DMS53 treated with DMSO at 0.1 percent for 48 hours (cell line): ENCODE data around the gene SLC24A4.

Source experiments
- DNase-seq: peaks from one replicate; lab custom pipeline; 2025; ENCODE audit not compliant: unreplicated experiment; lab: John Stamatoyannopoulos, UW

Gene SLC24A4

DNA sequence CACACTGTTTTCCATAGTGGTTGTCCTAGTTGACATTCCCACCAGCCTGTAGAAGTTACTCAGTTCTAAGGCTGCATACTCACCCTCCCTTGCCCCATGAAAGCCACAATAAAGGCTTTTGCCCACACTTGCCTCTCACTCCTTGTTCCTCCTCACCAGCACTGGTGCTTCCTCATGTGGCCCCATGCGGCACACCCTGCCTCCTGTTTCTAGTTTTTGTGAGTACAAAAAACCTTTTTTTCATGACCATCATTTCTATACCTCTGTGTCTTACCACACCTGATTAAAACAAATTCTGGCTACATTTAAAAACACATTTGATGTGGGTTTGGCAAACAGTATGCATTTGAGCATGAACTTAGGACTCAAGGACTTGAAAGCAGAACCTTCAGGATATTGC, 149.9 kb downstream of the SLC24A4 start:
- no peak for DNase-seq

- no peak for DNase-seq
These were observed 150.4 kb downstream of the SLC24A4 start for GRCh38 chr14:92473261-92473968.

DNA sequence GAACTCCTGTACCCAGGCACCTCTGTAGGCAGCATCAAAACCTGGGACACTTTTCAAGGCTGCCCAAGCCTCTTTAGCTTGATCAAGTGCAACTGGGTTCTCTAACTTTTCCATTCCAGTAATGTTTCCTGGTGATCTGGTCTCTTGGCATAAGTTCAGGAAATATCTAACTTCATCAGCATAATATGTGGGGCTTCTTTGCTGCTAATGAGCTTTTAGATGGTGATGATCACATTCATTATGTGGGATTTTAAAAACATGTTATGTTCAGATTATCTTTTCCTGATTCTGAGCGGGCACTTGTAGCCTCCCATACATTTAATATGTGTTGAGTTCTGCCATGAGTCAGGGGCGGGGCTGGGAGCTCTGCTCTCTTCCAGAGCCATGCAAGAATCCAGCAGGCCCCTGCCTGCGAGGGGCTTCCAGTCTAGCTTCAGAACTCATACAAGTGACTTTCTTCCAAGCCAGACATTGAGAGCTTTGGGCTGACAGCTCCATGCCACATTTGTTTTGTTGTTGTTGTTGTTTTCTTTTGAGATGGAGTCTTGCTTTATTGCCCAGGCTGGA, 151.1 kb downstream of the SLC24A4 start:
- DNase-seq: no peak

GRCh38 chr14:92475037-92475436, 152.1 kb downstream of the SLC24A4 start:
- DNase-seq: no peak

DNA sequence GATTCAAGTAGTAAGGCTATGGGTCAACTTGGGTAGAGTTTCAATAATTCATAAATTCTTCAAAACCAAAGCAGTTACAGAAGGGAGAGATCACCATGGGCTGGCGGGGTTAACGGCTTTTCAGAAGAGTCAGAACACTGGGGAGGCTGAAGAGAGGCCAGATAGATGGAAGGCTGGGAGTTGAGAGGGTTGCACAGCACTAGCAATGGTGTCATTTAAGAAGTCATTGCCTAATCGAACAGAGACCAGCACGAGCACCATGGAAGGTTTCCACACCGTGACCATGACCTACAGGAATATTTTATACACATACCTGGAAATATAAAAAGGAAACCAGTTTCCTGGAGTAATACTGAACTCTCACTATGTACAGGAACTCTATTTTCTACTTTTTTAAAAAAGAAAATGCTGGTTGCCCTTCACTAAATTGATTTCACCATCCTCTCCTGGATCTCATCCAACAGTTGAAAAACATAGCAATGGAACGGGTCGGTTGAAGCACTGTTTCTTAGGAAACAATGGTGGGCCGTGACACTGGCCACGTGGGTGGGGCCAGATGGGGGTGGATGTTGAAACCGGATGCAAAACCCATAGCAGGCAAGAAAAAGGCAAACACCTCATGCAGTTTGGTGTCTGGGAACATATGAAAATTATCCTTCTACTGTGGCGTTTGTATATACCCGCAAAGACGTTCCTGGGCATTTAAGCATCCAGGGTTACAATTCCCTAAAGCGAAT, 152.7 kb downstream of the SLC24A4 start:
- no peak for DNase-seq

DNA sequence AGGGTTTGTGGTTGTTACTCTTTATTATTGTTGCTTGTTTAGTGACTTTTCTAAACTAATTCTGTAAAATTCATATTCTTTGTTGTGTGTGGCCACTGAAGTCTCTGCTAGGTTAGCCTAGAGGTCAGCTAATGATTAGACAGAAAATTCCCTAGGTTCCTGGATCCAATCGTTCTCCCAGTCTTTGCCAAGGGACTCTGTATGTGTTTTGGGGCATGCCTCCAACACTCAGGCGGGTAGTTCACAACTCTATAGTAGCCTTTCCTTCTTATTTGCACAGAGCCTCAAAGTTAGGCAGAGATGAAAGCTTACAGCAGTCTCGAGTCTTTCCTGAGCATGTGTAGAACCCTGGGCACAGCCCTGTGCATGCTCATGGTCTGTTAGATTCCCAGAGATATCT, 157.9 kb downstream of the SLC24A4 start:
- no peak for DNase-seq

- DNase-seq: no peak
These were observed 158.4 kb downstream of the SLC24A4 start for GRCh38 chr14:92481386-92481785.

- DNase-seq: no peak
These were observed 159.0 kb downstream of the SLC24A4 start for GRCh38 chr14:92481811-92482555.

GRCh38 chr14:92482621-92483319, 159.8 kb downstream of the SLC24A4 start:
- no peak for DNase-seq

DNA sequence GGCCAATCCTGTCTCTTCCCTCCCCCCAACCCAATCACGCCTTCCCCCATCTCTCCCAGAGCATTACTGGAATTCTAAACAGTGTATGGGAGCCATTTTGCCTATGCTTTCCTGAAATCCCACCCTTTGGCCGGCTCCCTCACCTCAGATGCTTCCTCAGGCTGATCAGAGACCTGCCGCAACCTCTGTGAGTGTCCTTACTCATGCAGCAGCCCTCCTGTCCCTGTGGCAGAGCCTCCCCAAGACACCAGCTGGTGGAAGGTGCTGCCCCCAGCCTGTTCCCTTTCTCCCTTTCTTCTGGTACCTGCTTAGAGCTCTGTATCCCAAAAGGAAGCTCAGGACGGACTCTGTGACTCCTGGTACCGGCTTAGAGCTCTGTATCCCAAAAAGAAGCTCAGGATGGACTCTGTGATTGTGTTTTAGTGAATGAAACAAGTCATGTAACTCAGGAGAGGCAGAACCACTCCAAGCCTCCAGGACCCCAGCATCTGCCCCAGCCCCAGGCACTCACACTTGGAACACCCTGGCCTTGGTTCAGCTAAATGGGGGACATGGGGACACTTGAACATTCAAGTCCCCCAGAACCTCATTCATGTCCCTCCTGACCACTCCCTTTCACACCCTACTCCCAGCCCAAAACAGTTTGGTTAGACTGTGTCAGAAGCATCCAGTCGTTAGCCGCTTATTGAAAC, 161.3 kb downstream of the SLC24A4 start:
- no peak for DNase-seq

DNA sequence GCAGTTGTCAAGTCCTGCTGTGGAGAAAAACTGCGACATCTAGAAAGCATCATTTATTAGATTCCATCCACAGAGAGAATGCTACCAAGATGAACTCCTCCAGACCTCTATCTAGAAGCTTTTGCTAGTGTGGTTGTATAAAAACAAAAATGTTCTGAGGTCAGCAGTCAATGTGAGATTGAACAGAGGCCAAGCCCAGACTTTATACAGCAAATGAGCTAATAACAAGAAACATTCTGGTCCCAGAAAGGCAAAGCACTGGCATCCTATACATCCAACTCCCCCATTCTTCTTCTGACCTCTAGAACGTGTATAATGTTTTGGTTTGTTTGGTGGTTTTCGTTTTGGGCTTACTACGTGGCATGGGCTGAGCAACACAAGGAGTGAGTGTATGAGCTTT, 163.9 kb downstream of the SLC24A4 start:
- DNase-seq: no peak

GRCh38 chr14:92487513-92488133, 164.7 kb downstream of the SLC24A4 start:
- DNase-seq: no peak

GRCh38 chr14:92489394-92490238, 166.7 kb downstream of the SLC24A4 start:
- DNase-seq: no peak

DNA sequence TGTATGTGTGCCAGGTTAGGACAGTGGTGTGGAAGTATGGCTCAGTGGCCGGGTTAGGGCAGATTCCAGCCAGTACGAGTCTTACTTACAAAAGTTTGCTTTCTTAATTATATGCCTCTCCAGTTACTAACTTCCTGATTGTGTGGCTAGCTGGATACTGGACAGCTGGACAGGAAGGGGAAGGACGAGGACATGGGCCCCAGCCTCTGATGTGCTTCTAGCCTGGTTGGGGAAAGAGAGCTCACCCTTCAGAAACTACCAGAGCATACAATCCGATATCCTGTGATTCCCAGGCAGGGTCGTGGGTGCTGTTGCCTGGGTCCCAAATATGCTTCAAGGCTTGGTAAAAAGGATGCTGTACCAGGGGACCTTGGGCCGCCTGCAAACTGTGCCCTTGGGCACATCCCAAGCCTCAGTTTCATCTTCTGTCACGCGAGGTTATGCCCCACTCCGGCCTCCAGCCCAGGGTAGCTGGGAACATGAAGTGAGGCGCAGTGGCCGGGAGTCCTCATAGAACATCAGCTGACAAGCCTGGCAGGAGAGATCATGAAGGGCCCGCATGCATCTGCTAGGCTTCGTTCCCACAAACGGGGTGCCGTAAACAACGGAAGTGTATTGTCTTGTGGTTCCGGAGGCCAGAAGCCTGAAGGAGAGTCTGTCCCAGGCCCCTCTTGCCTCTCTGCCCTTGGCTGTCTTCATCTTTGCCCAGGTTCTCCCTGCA, 167.4 kb downstream of the SLC24A4 start:
- no peak for DNase-seq

- DNase-seq: no peak
These were observed 168.8 kb downstream of the SLC24A4 start for GRCh38 chr14:92491782-92492181.

GRCh38 chr14:92492258-92492657, 169.3 kb downstream of the SLC24A4 start:
- no peak for DNase-seq

DNA sequence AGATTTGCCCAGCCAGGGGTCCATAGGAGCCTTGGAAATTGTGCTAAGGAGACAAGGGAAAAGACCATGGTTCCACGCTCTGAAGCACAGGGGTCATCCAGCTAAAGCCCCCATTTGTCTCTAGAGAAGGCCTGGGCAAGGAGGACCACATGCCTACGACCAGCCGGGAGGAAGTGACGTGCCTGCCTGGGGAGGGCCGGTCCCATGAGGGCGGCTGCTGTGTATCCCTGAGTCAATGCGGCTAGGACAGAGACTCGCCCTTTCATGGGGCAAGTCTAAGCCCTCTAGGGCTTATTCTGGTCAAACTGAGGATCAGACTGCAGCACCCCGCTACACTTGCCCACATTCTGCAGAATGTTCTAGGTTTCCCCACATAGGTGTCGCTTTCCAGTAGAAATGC, 170.1 kb downstream of the SLC24A4 start:
- no peak for DNase-seq

GRCh38 chr14:92493492-92493891, 170.5 kb downstream of the SLC24A4 start:
- DNase-seq: no peak
